Endothelial cell (in vitro differentiated cells): ENCODE measurements around the gene TTC33. TPM values are rescaled to one million over a fixed set of nuclear protein-coding genes. Genes with fewer than 3 reads are reported as not detected.

Experiments used
- DNase-seq: peaks from one replicate; pipeline ENCODE4 v3.0.0; 2021; ENCODE audit warnings: low spot score
- H3K27ac Mint-ChIP-seq: one replicate; pipeline ENCODE4 v1.8.0; 2021; ENCODE audit warnings: mixed read lengths, inconsistent platforms; ENCODE audit not compliant: unreplicated experiment
- H3K27me3 Mint-ChIP-seq: one replicate; pipeline ENCODE4 v1.8.0; 2021; ENCODE audit warnings: mild to moderate bottlenecking, moderate library complexity, mixed read lengths, inconsistent platforms; ENCODE audit not compliant: unreplicated experiment
- H3K36me3 Mint-ChIP-seq: one replicate; pipeline ENCODE4 v1.8.0; 2021; ENCODE audit warnings: mild to moderate bottlenecking, low read depth, mixed read lengths, inconsistent platforms; ENCODE audit not compliant: unreplicated experiment
- H3K4me1 Mint-ChIP-seq: one replicate; pipeline ENCODE4 v1.8.0; 2021; ENCODE audit warnings: mild to moderate bottlenecking, mixed read lengths, inconsistent platforms; ENCODE audit not compliant: unreplicated experiment
- H3K4me3 Mint-ChIP-seq: one replicate; pipeline ENCODE4 v1.8.0; 2021; ENCODE audit warnings: mild to moderate bottlenecking, mixed read lengths, inconsistent platforms; ENCODE audit not compliant: unreplicated experiment
- H3K9me3 Mint-ChIP-seq: one replicate; pipeline ENCODE4 v1.8.0; 2021; ENCODE audit warnings: mixed read lengths, inconsistent platforms; ENCODE audit not compliant: unreplicated experiment
- long read RNA-seq: library from polyadenylated mRNA; unstranded; transcript quantifications from one replicate; pipeline ENCODE4 v2.0.0, GENCODE V29; 2020; ENCODE audit not compliant: unreplicated experiment
- total RNA-seq: library from RNA; stranded (reverse); fragmentation: NEBNext Ultra II Directional; extraction: Animal tissue kit (Norgen Biotek cat#: 25700); gene quantifications from one replicate; pipeline ENCODE4 v1.2.1, GENCODE V29; 2021; ENCODE audit not compliant: unreplicated experiment
- TF ChIP-seq, protein P1 (sequence below): fragments of 200-600 bp; sonication (generic); IDR thresholded peaks from one replicate; pipeline ENCODE4 v1.5.0; 2021; ENCODE audit warnings: antibody characterized with exemption; ENCODE audit not compliant: unreplicated experiment

Gene TTC33, protein sequence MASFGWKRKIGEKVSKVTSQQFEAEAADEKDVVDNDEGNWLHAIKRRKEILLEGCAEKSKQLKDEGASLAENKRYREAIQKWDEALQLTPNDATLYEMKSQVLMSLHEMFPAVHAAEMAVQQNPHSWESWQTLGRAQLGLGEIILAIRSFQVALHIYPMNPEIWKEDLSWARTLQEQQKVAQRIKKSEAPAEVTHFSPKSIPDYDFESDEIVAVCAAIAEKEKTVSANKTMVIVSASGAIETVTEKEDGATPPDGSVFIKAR
- total RNA-seq, result 8.6 TPM
- long read RNA-seq, partial matches to known transcripts, result 0 of 1 reads
- long read RNA-seq, other reads (novel, unspliced or antisense), result 0 of 1 reads

DNA sequence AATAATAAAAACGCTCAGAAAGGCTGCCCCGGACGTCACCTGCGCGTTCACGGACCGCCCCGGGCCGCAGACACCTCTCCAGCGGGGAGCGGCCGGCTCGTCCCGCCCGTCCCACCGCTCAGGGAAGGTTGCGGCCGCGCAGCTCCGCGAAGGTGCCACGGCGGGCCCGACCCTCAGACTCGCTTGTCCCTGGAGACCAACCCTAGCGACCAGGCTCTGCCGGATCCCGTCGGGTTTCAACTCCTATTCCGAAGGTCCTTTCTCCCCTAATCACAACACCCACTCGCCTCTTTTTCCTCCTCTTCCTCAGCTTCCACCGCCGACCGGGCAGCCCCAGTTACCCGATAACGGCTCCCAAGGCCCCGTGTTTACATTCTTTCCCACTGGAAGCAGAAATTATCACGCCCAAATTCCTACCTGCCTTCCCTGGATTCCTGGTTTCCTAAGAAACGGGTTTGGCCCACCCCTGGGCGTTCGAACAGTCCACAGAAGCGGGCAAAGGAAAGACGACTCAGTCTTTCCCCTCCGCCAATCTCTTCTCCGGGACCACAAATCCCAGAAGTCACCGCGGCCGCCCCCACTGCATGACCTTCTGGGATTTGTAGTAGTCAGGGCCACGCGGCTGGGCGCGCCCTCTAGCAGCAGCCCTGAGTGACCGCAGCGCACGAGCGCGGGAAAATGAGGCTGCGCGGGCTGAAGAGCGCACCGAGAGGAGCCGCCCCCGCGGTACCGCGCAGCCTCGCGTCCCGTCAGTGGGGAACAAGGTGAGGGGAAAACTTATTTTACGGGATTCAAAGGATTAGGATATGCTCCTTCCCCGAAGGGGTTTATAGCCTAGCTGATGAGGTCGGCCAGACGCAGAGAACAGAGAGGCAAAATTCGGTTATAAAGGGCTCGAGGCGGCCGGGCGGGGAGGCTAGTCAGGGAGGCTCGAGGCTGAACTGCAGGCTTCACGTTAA is at the start of gene TTC33:
Gene TTC33, minus strand, starts transcription at position 555 of the 959 bp plus-strand sequence. CDS start 8,943 bp downstream, outside the sequence.
- peak; percentile 95 for DNase-seq
- Mint-ChIP-seq H3K27me3 (no peaks in the 10 kb centered on the region), H3K36me3 (peaks cover 8% of the 10 kb centered on the region), H3K4me3 (no peak within 1 kb of the TSS), H3K4me1 (no peaks in the 10 kb centered on the region), H3K9me3 (no peaks in the 10 kb centered on the region), H3K27ac (no peak within 1 kb of the TSS)
- TF ChIP-seq, protein P1, sequence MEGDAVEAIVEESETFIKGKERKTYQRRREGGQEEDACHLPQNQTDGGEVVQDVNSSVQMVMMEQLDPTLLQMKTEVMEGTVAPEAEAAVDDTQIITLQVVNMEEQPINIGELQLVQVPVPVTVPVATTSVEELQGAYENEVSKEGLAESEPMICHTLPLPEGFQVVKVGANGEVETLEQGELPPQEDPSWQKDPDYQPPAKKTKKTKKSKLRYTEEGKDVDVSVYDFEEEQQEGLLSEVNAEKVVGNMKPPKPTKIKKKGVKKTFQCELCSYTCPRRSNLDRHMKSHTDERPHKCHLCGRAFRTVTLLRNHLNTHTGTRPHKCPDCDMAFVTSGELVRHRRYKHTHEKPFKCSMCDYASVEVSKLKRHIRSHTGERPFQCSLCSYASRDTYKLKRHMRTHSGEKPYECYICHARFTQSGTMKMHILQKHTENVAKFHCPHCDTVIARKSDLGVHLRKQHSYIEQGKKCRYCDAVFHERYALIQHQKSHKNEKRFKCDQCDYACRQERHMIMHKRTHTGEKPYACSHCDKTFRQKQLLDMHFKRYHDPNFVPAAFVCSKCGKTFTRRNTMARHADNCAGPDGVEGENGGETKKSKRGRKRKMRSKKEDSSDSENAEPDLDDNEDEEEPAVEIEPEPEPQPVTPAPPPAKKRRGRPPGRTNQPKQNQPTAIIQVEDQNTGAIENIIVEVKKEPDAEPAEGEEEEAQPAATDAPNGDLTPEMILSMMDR, result no peak

DNA sequence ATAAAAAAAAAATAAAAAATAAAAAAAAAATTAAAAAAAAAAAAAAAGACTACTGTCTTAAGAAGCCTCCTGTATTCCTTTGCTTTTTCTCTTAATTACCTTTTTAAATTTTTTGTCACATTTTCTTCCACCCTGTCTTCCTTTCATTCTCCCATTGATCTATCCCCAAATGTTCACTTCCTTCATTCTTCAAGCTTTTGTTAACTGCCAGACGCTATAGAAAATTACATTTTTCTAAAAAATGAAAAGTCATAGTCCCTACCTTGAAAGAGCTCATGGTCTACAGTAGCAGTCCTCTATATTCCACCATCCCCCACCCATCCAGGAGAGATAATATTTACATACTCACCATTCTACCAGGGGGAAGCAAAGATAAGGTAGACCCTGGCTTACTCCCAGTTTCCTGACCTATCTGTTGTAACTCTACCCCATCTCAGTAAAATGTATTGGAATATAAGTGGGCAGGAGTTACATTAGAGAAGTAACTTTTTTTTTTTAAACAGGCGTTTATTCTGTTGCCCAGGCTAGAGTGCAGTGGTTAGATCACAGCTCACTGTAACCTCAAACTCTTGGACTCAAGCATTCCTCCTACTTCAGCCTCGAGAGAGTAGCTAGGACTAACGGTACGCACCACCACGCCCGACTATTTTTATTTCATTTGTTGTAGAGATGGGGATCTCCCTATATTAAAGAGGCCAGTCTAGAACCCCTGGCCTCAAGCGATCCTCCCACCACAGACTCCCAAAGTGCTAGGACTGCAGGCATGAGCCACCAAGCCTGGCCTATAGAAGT is 46.2 kb upstream of the TTC33 start:
- H3K36me3 Mint-ChIP-seq, result peaks cover 4% of the 10 kb centered on the region
- no peaks in the 10 kb centered on the region for H3K9me3 Mint-ChIP-seq
- no peak overlapping the region for H3K27ac Mint-ChIP-seq

DNA sequence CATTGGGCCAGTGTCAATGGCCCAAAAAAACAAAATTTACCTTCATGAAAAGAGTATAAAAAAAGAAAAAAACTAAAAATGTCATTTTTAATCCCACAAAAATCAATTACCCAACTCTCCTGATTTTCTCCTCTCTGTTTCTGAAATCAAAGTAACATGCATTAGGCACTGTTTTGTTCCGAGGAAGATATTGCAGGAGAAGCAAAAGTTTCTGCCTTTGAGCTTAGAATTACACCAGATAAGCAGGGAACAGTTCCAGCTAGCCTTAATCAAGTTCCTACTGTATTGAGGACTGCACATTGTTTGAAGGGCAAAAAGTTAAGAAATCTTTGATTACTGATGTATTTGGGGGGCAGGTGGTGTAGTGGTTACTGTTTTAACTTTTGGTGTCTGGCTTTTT is 43.5 kb upstream of the TTC33 start:
- peaks cover 8% of the 10 kb centered on the region for H3K36me3 Mint-ChIP-seq
- H3K4me3 Mint-ChIP-seq, result peak overlapping the region; percentile 94
- DNase-seq, result no peak
- peaks cover 6% of the 10 kb centered on the region for H3K27me3 Mint-ChIP-seq
- TF ChIP-seq, protein P1, result no peak
- no peak overlapping the region for H3K27ac Mint-ChIP-seq
- H3K9me3 Mint-ChIP-seq, result no peaks in the 10 kb centered on the region
- H3K4me1 Mint-ChIP-seq, result peaks cover 20% of the 10 kb centered on the region

More for the DNA sequence above, 46.2 kb upstream of the TTC33 start:
- H3K4me1 Mint-ChIP-seq, result peaks cover 7% of the 10 kb centered on the region
- no peak for DNase-seq
- no peak overlapping the region for H3K4me3 Mint-ChIP-seq
- TF ChIP-seq, protein P1, result no peak
- peaks cover 6% of the 10 kb centered on the region for H3K27me3 Mint-ChIP-seq

DNA sequence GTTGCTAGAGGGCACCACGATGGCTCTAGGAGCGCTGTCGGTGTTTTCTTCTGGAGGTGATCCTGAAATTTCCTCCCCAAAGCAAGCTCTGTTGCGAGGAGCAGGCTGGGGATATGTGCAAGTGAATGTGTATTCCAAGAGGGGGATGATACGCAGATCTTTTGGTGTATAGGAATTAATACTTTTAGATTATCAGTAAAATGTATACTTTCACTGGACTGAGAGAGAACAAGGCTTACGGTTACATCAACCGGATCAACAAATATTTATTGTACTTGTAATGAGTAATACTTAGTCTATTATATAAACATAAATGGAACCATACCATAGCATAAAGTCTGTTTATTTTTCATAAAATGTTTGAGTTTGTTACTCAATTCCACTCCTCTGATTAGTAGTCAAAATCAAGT is 43.0 kb upstream of the TTC33 start:
- DNase-seq, result no peak
- H3K4me3 Mint-ChIP-seq, result peak overlapping the region; percentile 94
- H3K27me3 Mint-ChIP-seq, result peaks cover 6% of the 10 kb centered on the region
- H3K27ac Mint-ChIP-seq, result peak overlapping the region; percentile 86
- no peaks in the 10 kb centered on the region for H3K9me3 Mint-ChIP-seq
- peaks cover 8% of the 10 kb centered on the region for H3K36me3 Mint-ChIP-seq
- peaks cover 23% of the 10 kb centered on the region for H3K4me1 Mint-ChIP-seq
- TF ChIP-seq, protein P1, result no peak
